K562 (cell line): ENCODE data around the gene RREB1.

Experiments used
- BRCA1 ChIP-seq, 2 experiments: fragments of 450-650 bp in 1 of 2; sonication (generic) in 1 of 2; formaldehyde crosslinking in 1 of 2; IDR thresholded peaks; 2 replicates each; pipeline versions ENCODE4 v1.5.0 to v1.6.1; 2017 to 2020; ENCODE audit warnings: mild to moderate bottlenecking in 1 of 2, missing genetic modification reagents in 1 of 2
- KAT7 ChIP-seq: sonication (generic); formaldehyde crosslinking; IDR thresholded peaks from 2 replicates; pipeline ENCODE4 v1.8.0; 2022; ENCODE audit warnings: missing genetic modification reagents, mild to moderate bottlenecking, borderline replicate concordance
- MAX ChIP-seq: sonication (generic); formaldehyde crosslinking; IDR thresholded peaks from 2 replicates; pipeline ENCODE4 v1.9.0; 2022; ENCODE audit warnings: mild to moderate bottlenecking, missing genetic modification reagents
- POLR2A ChIP-seq: fragments of 450-650 bp; conservative IDR thresholded peaks from 2 replicates; pipeline ENCODE4 v1.6.1; 2016
- ZNF79 ChIP-seq: fragments of 250-450 bp; sonication (Bioruptor Pico); IDR thresholded peaks from 2 replicates; pipeline ENCODE4 v1.4.0; 2020; ENCODE audit warnings: low read depth, mild to moderate bottlenecking, moderate library complexity

- TF ChIP-seq BRCA1 (IDR thresholded peaks at IDR 0.05) (no peak), BRCA1 (CRISPR knock-in tag; IDR thresholded peaks at IDR 0.05) (no peak), POLR2A (no peak), ZNF79 (CRISPR knock-in tag) (no peak), MAX (CRISPR knock-in tag) (no peak), KAT7 (CRISPR knock-in tag) (no peak)
Observed at GRCh38 chr6:7121700-7122241, 14.0 kb downstream of the RREB1 start.
